BE2C (cell line): Measurements from ENCODE around the gene GOLGB1.

Experiments used
- DNase-seq: peaks from one replicate; pipeline ENCODE4 v3.0.0-alpha.2; 2020
- H3K27me3 ChIP-seq: fragments of 250-450 bp; sonication (Bioruptor Pico); 2 replicates; pipeline ENCODE4 v1.5.1; 2020; ENCODE audit warnings: mild to moderate bottlenecking
- H3K36me3 ChIP-seq: fragments of 250-450 bp; sonication (Bioruptor Pico); 2 replicates; pipeline ENCODE4 v1.5.1; 2020; ENCODE audit warnings: mild to moderate bottlenecking
- H3K4me1 ChIP-seq: fragments of 250-450 bp; sonication (Bioruptor Pico); 2 replicates; pipeline ENCODE4 v1.5.1; 2020
- H3K4me3 ChIP-seq: 2 replicates; pipeline ENCODE4 v1.5.1; 2011; ENCODE audit warnings: low read depth, low read length
- H3K9me3 ChIP-seq: fragments of 250-450 bp; sonication (Bioruptor Pico); 2 replicates; pipeline ENCODE4 v1.5.1; 2020
- CTCF ChIP-seq: IDR thresholded peaks from 2 replicates; pipeline ENCODE4 v1.5.1; 2012; ENCODE audit warnings: mild to moderate bottlenecking, low read depth, low read length

The GOLGB1 gene

GRCh38 chr3:121757812-121758545, 8.4 kb upstream of the GOLGB1 start:
- Histone ChIP-seq H3K4me3 (no peak overlapping the region), H3K4me1 (no peaks in the 10 kb centered on the region), H3K36me3 (no peaks in the 10 kb centered on the region), H3K9me3 (no peaks in the 10 kb centered on the region), H3K27me3 (no peaks in the 10 kb centered on the region)
- DNase-seq = no peak
- TF ChIP-seq CTCF = no peak

GRCh38 chr3:121757087-121757811, 7.7 kb upstream of the GOLGB1 start:
- no peak overlapping the region for H3K4me3 ChIP-seq
- peak; percentile 12 for DNase-seq
- H3K36me3 ChIP-seq = no peaks in the 10 kb centered on the region
- H3K27me3 ChIP-seq = no peaks in the 10 kb centered on the region
- H3K9me3 ChIP-seq = no peaks in the 10 kb centered on the region
- H3K4me1 ChIP-seq = no peaks in the 10 kb centered on the region
- no peak for TF ChIP-seq CTCF

- H3K9me3 ChIP-seq = no peaks in the 10 kb centered on the region
- DNase-seq = no peak
- H3K27me3 ChIP-seq = no peaks in the 10 kb centered on the region
- no peak overlapping the region for H3K4me3 ChIP-seq
- no peaks in the 10 kb centered on the region for H3K36me3 ChIP-seq
- no peak for TF ChIP-seq CTCF
- peaks cover 5% of the 10 kb centered on the region; the same call in 1 of the 2 replicates for H3K4me1 ChIP-seq
These were observed 3.2 kb upstream of the GOLGB1 start for GRCh38 chr3:121752772-121753171.

- peaks cover 5% of the 10 kb centered on the region; the same call in 1 of the 2 replicates for H3K4me1 ChIP-seq
- H3K9me3 ChIP-seq = no peaks in the 10 kb centered on the region
- no peaks in the 10 kb centered on the region for H3K36me3 ChIP-seq
- H3K4me3 ChIP-seq = no peak overlapping the region
- no peak for TF ChIP-seq CTCF
- H3K27me3 ChIP-seq = no peaks in the 10 kb centered on the region
- DNase-seq = no peak
These were observed 2.7 kb upstream of the GOLGB1 start for GRCh38 chr3:121752261-121752660.

GRCh38 chr3:121750087-121750415, 510 bp upstream of the GOLGB1 start:
- no peak for TF ChIP-seq CTCF
- Histone ChIP-seq H3K27me3 (no peaks in the 10 kb centered on the region), H3K4me3 (peak overlapping the region; percentile 91), H3K9me3 (no peaks in the 10 kb centered on the region), H3K36me3 (no peaks in the 10 kb centered on the region), H3K4me1 (peaks cover 5% of the 10 kb centered on the region; the same call in 1 of the 2 replicates)
- DNase-seq = no peak
